Neural progenitor cell (in vitro differentiated cells): Measurements from ENCODE around the gene KRT8. TPM values are rescaled to one million over a fixed set of nuclear protein-coding genes. Genes with fewer than 3 reads are reported as not detected.

ENCODE experiments used
- DNase-seq: peaks from one replicate; pipeline ENCODE4 v3.0.0-alpha.2; 2016; ENCODE audit warnings: low spot score
- H2AFZ ChIP-seq: fragments of 200-600 bp; sonication (generic); replicated peaks from 2 replicates; pipeline ENCODE4 v1.6.1; 2016; ENCODE audit warnings: antibody characterized with exemption
- H3F3A ChIP-seq: fragments of 200-600 bp; sonication (generic); 2 replicates; pipeline ENCODE4 v1.6.1; 2016; ENCODE audit warnings: antibody characterized with exemption, low read depth
- H3K27ac ChIP-seq: fragments of 200-600 bp; sonication (generic); 2 replicates; pipeline ENCODE4 v1.5.1; 2016; ENCODE audit warnings: mild to moderate bottlenecking
- H3K27me3 ChIP-seq: fragments of 200-600 bp; sonication (generic); 2 replicates; pipeline ENCODE4 v1.6.1; 2016; ENCODE audit warnings: mild to moderate bottlenecking, moderate library complexity
- H3K36me3 ChIP-seq: fragments of 200-600 bp; sonication (generic); 2 replicates; pipeline ENCODE4 v1.5.1; 2016
- H3K4me1 ChIP-seq: fragments of 200-600 bp; sonication (generic); 2 replicates; pipeline ENCODE4 v1.6.1; 2016; ENCODE audit warnings: mixed run types
- H3K4me2 ChIP-seq: fragments of 200-600 bp; sonication (generic); 2 replicates; pipeline ENCODE4 v1.6.1; 2016
- H3K4me3 ChIP-seq: fragments of 200-600 bp; sonication (generic); 2 replicates; pipeline ENCODE4 v1.5.1; 2016
- H3K79me2 ChIP-seq: fragments of 200-600 bp; sonication (generic); 2 replicates; pipeline ENCODE4 v1.6.1; 2016; ENCODE audit warnings: low read depth
- H3K9ac ChIP-seq: fragments of 200-600 bp; sonication (generic); 2 replicates; pipeline ENCODE4 v1.6.1; 2016
- H3K9me3 ChIP-seq: fragments of 200-600 bp; sonication (generic); 2 replicates; pipeline ENCODE4 v1.5.1; 2016; ENCODE audit warnings: low read depth
- H4K20me1 ChIP-seq: fragments of 200-600 bp; sonication (generic); 2 replicates; pipeline ENCODE4 v1.6.1; 2016; ENCODE audit warnings: low read depth
- H3K27ac Mint-ChIP-seq: 3 replicates; pipeline ENCODE4 v1.8.0; 2021; ENCODE audit warnings: mixed read lengths
- H3K27me3 Mint-ChIP-seq: 2 replicates; pipeline ENCODE4 v1.8.0; 2022; ENCODE audit warnings: low read depth, mild to moderate bottlenecking, inconsistent platforms, moderate library complexity, mixed read lengths; ENCODE audit not compliant: insufficient read depth
- H3K36me3 Mint-ChIP-seq: 3 replicates; pipeline ENCODE4 v1.8.0; 2021; ENCODE audit warnings: mixed read lengths
- H3K4me1 Mint-ChIP-seq: 3 replicates; pipeline ENCODE4 v1.8.0; 2021; ENCODE audit warnings: mixed read lengths
- H3K4me3 Mint-ChIP-seq: 3 replicates; pipeline ENCODE4 v1.8.0; 2021; ENCODE audit warnings: mild to moderate bottlenecking, moderate library complexity, mixed read lengths
- H3K9me3 Mint-ChIP-seq: 3 replicates; pipeline ENCODE4 v1.8.0; 2020; ENCODE audit warnings: mixed read lengths
- CTCF ChIP-seq: fragments of 200-600 bp; sonication (generic); IDR thresholded peaks from 2 replicates; pipeline ENCODE4 v1.5.1; 2017; ENCODE audit warnings: antibody characterized with exemption, mild to moderate bottlenecking
- EZH2 ChIP-seq: fragments of 200-600 bp; sonication (generic); IDR thresholded peaks from 2 replicates; pipeline ENCODE4 v1.6.1; 2017; ENCODE audit warnings: antibody characterized with exemption, mild to moderate bottlenecking, moderate library complexity
- EZH2phosphoT487 ChIP-seq: fragments of 200-600 bp; sonication (generic); IDR thresholded peaks from 2 replicates; pipeline ENCODE4 v1.6.1; 2017; ENCODE audit warnings: antibody characterized with exemption
- total RNA-seq: library from RNA; depleted of rRNA; stranded (reverse); fragments of >200 nt; gene quantifications from 2 replicates; pipeline ENCODE4 v1.2.3, GENCODE V29; 2015; ENCODE audit warnings: low replicate concordance

Gene KRT8
- total RNA-seq, 1 donor from 2014 or later = 168 TPM

- no peaks in the 10 kb centered on the region for H3K27me3 ChIP-seq
- Mint-ChIP-seq H3K36me3 (no peaks in the 10 kb centered on the region), H3K4me3 (no peak overlapping the region), H3K9me3 (no peaks in the 10 kb centered on the region), H3K27me3 (peaks cover 11% of the 10 kb centered on the region), H3K27ac (peak overlapping the region; percentile 15), H3K4me1 (peaks cover 14% of the 10 kb centered on the region)
- no peaks in the 10 kb centered on the region for H3K79me2 ChIP-seq
- no peaks in the 10 kb centered on the region for H3K9me3 ChIP-seq
- H3K27ac ChIP-seq = no peak overlapping the region
- no peak for DNase-seq
- no peaks in the 10 kb centered on the region for H4K20me1 ChIP-seq
- TF ChIP-seq CTCF = no peak
- TF ChIP-seq EZH2 = no peak
- no peak for TF ChIP-seq EZH2phosphoT487
- H2AFZ ChIP-seq = no peak overlapping the region
- no peak overlapping the region for H3K4me2 ChIP-seq
- no peaks in the 10 kb centered on the region for H3K36me3 ChIP-seq
- H3K4me1 ChIP-seq = peaks cover 5% of the 10 kb centered on the region
- no peaks in the 10 kb centered on the region for H3F3A ChIP-seq
- H3K4me3 ChIP-seq = no peak overlapping the region
- H3K9ac ChIP-seq = no peak overlapping the region
These were observed 13.9 kb upstream of the KRT8 start for GRCh38 chr12:52918784-52919183.

GRCh38 chr12:52918351-52918750 is 13.5 kb upstream of the KRT8 start:
- Mint-ChIP-seq H3K4me1 (peaks cover 14% of the 10 kb centered on the region), H3K27me3 (peaks cover 11% of the 10 kb centered on the region), H3K36me3 (no peaks in the 10 kb centered on the region), H3K4me3 (no peak overlapping the region), H3K9me3 (no peaks in the 10 kb centered on the region), H3K27ac (no peak overlapping the region)
- Histone ChIP-seq H3K4me1 (peaks cover 5% of the 10 kb centered on the region), H2AFZ (no peak overlapping the region), H3K36me3 (no peaks in the 10 kb centered on the region), H3K9me3 (no peaks in the 10 kb centered on the region), H3K4me2 (no peak overlapping the region), H3K79me2 (no peaks in the 10 kb centered on the region), H3K27me3 (no peaks in the 10 kb centered on the region), H3K9ac (no peak overlapping the region), H4K20me1 (no peaks in the 10 kb centered on the region), H3K4me3 (no peak overlapping the region), H3K27ac (no peak overlapping the region), H3F3A (no peaks in the 10 kb centered on the region)
- DNase-seq = no peak
- TF ChIP-seq EZH2phosphoT487 = no peak
- TF ChIP-seq CTCF = no peak
- TF ChIP-seq EZH2 = no peak

GRCh38 chr12:52917800-52918199 is 12.9 kb upstream of the KRT8 start:
- H3K4me3 ChIP-seq = no peak overlapping the region
- no peaks in the 10 kb centered on the region for H3F3A ChIP-seq
- H3K4me1 Mint-ChIP-seq = peaks cover 14% of the 10 kb centered on the region
- H3K27me3 Mint-ChIP-seq = peaks cover 11% of the 10 kb centered on the region
- no peak overlapping the region for H2AFZ ChIP-seq
- H4K20me1 ChIP-seq = no peaks in the 10 kb centered on the region
- H3K27ac ChIP-seq = no peak overlapping the region
- no peaks in the 10 kb centered on the region for H3K9me3 ChIP-seq
- H3K4me1 ChIP-seq = peaks cover 5% of the 10 kb centered on the region
- H3K27me3 ChIP-seq = no peaks in the 10 kb centered on the region
- H3K4me2 ChIP-seq = no peak overlapping the region
- H3K36me3 Mint-ChIP-seq = no peaks in the 10 kb centered on the region
- no peaks in the 10 kb centered on the region for H3K36me3 ChIP-seq
- H3K27ac Mint-ChIP-seq = no peak overlapping the region
- no peak overlapping the region for H3K9ac ChIP-seq
- no peak overlapping the region for H3K4me3 Mint-ChIP-seq
- DNase-seq = no peak
- H3K79me2 ChIP-seq = no peaks in the 10 kb centered on the region
- H3K9me3 Mint-ChIP-seq = no peaks in the 10 kb centered on the region
- TF ChIP-seq CTCF = no peak
- TF ChIP-seq EZH2phosphoT487 = no peak
- TF ChIP-seq EZH2 = no peak
